ENCODE data around the gene SCCPDH. TPM values are rescaled to one million over a fixed set of nuclear protein-coding genes. Genes with fewer than 3 reads are reported as not detected.

Gene SCCPDH
- total RNA-seq, 1 donor from 2014 or later: 29.4 TPM

GRCh38 chr1:246698466-246699094 is 25.6 kb upstream of the SCCPDH start:
- DNase-seq: no peak
- TF ChIP-seq, protein P1, sequence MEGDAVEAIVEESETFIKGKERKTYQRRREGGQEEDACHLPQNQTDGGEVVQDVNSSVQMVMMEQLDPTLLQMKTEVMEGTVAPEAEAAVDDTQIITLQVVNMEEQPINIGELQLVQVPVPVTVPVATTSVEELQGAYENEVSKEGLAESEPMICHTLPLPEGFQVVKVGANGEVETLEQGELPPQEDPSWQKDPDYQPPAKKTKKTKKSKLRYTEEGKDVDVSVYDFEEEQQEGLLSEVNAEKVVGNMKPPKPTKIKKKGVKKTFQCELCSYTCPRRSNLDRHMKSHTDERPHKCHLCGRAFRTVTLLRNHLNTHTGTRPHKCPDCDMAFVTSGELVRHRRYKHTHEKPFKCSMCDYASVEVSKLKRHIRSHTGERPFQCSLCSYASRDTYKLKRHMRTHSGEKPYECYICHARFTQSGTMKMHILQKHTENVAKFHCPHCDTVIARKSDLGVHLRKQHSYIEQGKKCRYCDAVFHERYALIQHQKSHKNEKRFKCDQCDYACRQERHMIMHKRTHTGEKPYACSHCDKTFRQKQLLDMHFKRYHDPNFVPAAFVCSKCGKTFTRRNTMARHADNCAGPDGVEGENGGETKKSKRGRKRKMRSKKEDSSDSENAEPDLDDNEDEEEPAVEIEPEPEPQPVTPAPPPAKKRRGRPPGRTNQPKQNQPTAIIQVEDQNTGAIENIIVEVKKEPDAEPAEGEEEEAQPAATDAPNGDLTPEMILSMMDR (IDR thresholded peaks at IDR 0.05; ENCODE audit: borderline replicate concordance): no peak
- H3K27ac ChIP-seq (replicated peaks): peak overlapping the region; percentile 84
- no peaks in the 10 kb centered on the region for H3K36me3 ChIP-seq
- no peaks in the 10 kb centered on the region for H3K27me3 ChIP-seq (ENCODE audit: low read depth)
- H3K4me3 ChIP-seq: peak overlapping the region; percentile 58
- peaks cover 19% of the 10 kb centered on the region for H3K9me3 ChIP-seq (replicated peaks)
- intact Hi-C loops (cut with micrococcal nuclease): loop anchor here (2.0 to 10.0 kb wide), 2 partner anchors 54 to 206 kb away; no protein-coding TSS in a partner anchor
- peaks cover 15% of the 10 kb centered on the region for H3K4me1 ChIP-seq

DNA sequence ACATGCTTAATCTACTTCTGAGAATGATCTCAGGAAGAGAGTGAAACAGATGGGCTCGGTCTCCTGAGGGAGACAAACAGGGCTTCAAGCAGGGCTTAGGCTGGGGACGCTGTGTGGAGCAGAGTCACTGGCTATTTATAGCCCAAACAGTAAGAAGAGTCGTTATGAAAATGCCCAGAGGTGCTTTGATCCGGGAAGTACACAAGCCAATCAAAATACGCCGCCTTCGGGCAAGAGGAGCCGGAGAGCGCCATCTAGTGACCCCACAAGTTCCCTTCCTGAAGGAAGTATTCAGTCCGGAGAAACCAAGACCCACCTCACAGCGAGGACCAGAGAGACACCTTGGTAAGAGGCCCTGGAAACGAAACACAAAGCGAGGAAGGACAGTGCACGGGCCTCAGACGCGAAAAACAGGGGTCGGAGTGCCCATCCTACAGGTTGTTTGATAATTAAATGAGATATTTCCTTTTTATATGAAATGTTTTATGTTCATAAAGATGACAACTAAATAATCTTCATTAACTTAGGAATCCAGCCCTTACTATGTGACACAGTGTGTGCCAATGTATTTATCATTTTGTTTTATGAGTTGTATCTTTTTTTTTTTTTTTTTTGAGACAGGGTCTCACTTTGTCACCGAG is 25.0 kb upstream of the SCCPDH start:
- no peaks in the 10 kb centered on the region for H3K27me3 ChIP-seq (ENCODE audit: low read depth)
- H3K9me3 ChIP-seq (replicated peaks): peaks cover 13% of the 10 kb centered on the region
- intact Hi-C loops (cut with micrococcal nuclease): loop anchor here (2.0 to 10.0 kb wide), 2 partner anchors 54 to 206 kb away; no protein-coding TSS in a partner anchor
- H3K27ac ChIP-seq (replicated peaks): peak overlapping the region; percentile 84
- TF ChIP-seq, protein P1 (IDR thresholded peaks at IDR 0.05; ENCODE audit: borderline replicate concordance): peak; percentile 91
- H3K4me3 ChIP-seq: peak overlapping the region; percentile 58
- no peaks in the 10 kb centered on the region for H3K36me3 ChIP-seq
- peaks cover 15% of the 10 kb centered on the region for H3K4me1 ChIP-seq
- peak; percentile 87 for DNase-seq

DNA sequence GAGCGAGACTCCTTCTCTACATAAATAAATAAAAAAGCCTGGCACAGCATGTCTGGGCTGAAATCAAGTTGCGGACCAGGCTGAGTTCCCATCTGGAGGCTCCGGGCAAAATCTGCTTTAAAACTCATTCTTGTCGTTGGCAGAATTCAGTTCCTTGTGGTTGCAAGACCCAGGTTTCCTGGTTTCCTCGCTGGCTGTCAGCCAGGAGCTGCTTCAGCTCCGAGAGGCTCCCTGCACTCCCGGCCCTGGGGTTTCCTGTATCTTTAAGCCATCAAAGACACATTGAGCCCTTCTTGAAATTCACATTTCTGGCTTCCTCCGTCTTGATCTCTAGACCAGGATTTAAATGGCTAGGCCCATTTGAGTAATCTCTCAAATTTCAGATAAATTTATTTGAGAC is 20.6 kb upstream of the SCCPDH start:
- Histone ChIP-seq H3K4me3 (no peak overlapping the region), H3K27me3 (ENCODE audit: low read depth) (no peaks in the 10 kb centered on the region), H3K36me3 (no peaks in the 10 kb centered on the region), H3K27ac (replicated peaks) (no peak overlapping the region), H3K9me3 (replicated peaks) (no peaks in the 10 kb centered on the region), H3K4me1 (peaks cover 9% of the 10 kb centered on the region)
- intact Hi-C loops (cut with micrococcal nuclease): no loop called here
- DNase-seq: no peak
- TF ChIP-seq, protein P1 (IDR thresholded peaks at IDR 0.05; ENCODE audit: borderline replicate concordance): no peak

- Histone ChIP-seq H3K27me3 (ENCODE audit: low read depth) (no peaks in the 10 kb centered on the region), H3K4me1 (no peaks in the 10 kb centered on the region), H3K9me3 (replicated peaks) (no peaks in the 10 kb centered on the region), H3K4me3 (no peak overlapping the region), H3K27ac (replicated peaks) (no peak overlapping the region), H3K36me3 (no peaks in the 10 kb centered on the region)
- intact Hi-C loops (cut with micrococcal nuclease): no loop called here
- no peak for DNase-seq
- TF ChIP-seq, protein P1 (IDR thresholded peaks at IDR 0.05; ENCODE audit: borderline replicate concordance): no peak
Observed at GRCh38 chr1:246705368-246705767, 18.8 kb upstream of the SCCPDH start.

- no peaks in the 10 kb centered on the region for H3K9me3 ChIP-seq (replicated peaks)
- H3K27ac ChIP-seq (replicated peaks): no peak overlapping the region
- H3K27me3 ChIP-seq (ENCODE audit: low read depth): no peaks in the 10 kb centered on the region
- H3K36me3 ChIP-seq: no peaks in the 10 kb centered on the region
- H3K4me3 ChIP-seq: no peak overlapping the region
- TF ChIP-seq, protein P1 (IDR thresholded peaks at IDR 0.05; ENCODE audit: borderline replicate concordance): no peak
- intact Hi-C loops (cut with micrococcal nuclease): no loop called here
- DNase-seq: no peak
- no peaks in the 10 kb centered on the region for H3K4me1 ChIP-seq
Observed at GRCh38 chr1:246708166-246708565, 16.0 kb upstream of the SCCPDH start.

All from left ventricle myocardium inferior (tissue), 1 donor.